NT2/D1 (cell line): ENCODE measurements around the gene MFAP1.

Experiments used
- SUZ12 ChIP-seq: IDR thresholded peaks from 2 replicates; pipeline ENCODE4 v1.6.1; 2011; ENCODE audit not compliant: insufficient read length, insufficient read depth; ENCODE audit errors: extremely low read depth
- YY1 ChIP-seq: IDR thresholded peaks from 2 replicates; pipeline ENCODE4 v1.6.1; 2011; ENCODE audit not compliant: insufficient read length, insufficient read depth
- ZNF274 ChIP-seq: IDR thresholded peaks from 2 replicates; pipeline ENCODE4 v1.6.1; 2011; ENCODE audit warnings: mild to moderate bottlenecking, low read depth, low read length

DNA sequence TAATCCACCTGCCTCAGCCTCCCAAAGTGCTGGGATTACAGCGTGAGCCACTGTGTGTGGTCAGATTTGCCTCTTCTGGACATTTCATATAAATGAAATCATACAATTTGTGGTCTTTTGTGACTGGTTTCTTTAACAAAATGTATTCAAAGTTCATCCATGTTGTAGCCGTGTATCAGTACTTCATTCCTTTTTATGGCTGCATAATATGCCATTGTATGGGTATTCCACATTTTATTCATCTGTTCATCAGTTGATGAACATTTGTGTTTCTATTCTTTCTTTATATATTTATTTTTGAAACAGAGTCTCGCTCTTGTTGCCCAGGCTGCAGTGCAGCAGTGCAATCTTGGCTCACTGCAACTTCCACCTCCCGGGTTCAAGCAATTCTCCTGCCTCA is 28.1 kb upstream of the MFAP1 start:
- TF ChIP-seq SUZ12 (no peak), YY1 (no peak), ZNF274 (no peak)
